Testis (tissue), 2 donors: ENCODE data around the gene MYLK4.

Experiments used
- CTCF ChIP-seq, 3 experiments: fragments of 450-650 bp in 2 of 3; fragments of 200-600 bp in 1 of 3; sonication (generic) in 1 of 3; IDR thresholded peaks; one replicate each; pipeline ENCODE4 v1.5.1; 2016 to 2019; ENCODE audit warnings: antibody characterized with exemption in 3 of 3, mild to moderate bottlenecking in 2 of 3, moderate library complexity in 1 of 3
- POLR2A ChIP-seq: fragments of 450-650 bp; IDR thresholded peaks from one replicate; pipeline ENCODE4 v1.6.1; 2017; ENCODE audit warnings: antibody characterized with exemption, mild to moderate bottlenecking, moderate library complexity

DNA sequence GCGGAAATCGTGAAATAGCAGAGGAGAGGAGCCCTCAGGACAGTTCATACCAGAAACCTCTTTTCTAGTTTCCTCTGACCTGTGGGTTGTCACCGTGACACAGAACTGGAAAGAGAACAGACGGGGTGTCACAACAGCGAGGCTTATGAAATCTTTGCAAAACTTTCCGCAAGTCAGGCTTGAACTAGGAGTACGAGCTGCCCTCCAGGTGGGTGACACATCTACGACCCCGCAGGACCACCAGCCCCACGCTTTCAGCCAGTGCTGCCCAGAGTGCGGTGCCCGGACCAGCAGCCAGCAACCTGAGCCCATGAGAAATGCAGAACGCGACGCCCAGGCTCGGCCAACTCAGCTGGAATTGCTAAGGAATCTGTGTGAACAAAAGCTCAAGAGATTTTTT lies 45.2 kb upstream of the MYLK4 start:
- no peak for TF ChIP-seq POLR2A
- TF ChIP-seq CTCF (IDR thresholded peaks at IDR 0.05) = no peak
